NCI-H1436 (cell line): Measurements from ENCODE around the gene MAML3.

Experiments
- DNase-seq: peaks from one replicate; lab custom pipeline; 2025; lab: John Stamatoyannopoulos, UW

MAML3 gene

GRCh38 chr4:139899346-139899745 lies 254.6 kb downstream of the MAML3 start:
- DNase-seq = no peak

GRCh38 chr4:139898293-139898692 lies 255.7 kb downstream of the MAML3 start:
- DNase-seq = no peak

GRCh38 chr4:139896091-139896604 lies 257.8 kb downstream of the MAML3 start:
- DNase-seq = peak; percentile 35

- DNase-seq = no peak
Observed at GRCh38 chr4:139893801-139894200, 260.2 kb downstream of the MAML3 start.

GRCh38 chr4:139892973-139893736 lies 260.8 kb downstream of the MAML3 start:
- no peak for DNase-seq

GRCh38 chr4:139890816-139891215 lies 263.2 kb downstream of the MAML3 start:
- DNase-seq = no peak

- DNase-seq = no peak
Observed at GRCh38 chr4:139889901-139890300, 264.1 kb downstream of the MAML3 start.

GRCh38 chr4:139889264-139889663 lies 264.7 kb downstream of the MAML3 start:
- DNase-seq = no peak

- DNase-seq = no peak
Observed at GRCh38 chr4:139887962-139888735, 265.8 kb downstream of the MAML3 start.

GRCh38 chr4:139887376-139887802 lies 266.6 kb downstream of the MAML3 start:
- DNase-seq = no peak

- no peak for DNase-seq
Observed at GRCh38 chr4:139886798-139887197, 267.2 kb downstream of the MAML3 start.

- no peak for DNase-seq
Observed at GRCh38 chr4:139884438-139884837, 269.5 kb downstream of the MAML3 start.

GRCh38 chr4:139880841-139881240 lies 273.1 kb downstream of the MAML3 start:
- DNase-seq = no peak

- DNase-seq = no peak
Observed at GRCh38 chr4:139878050-139878449, 275.9 kb downstream of the MAML3 start.

- no peak for DNase-seq
Observed at GRCh38 chr4:139876337-139876941, 277.5 kb downstream of the MAML3 start.

- peak; percentile 85 for DNase-seq
Observed at GRCh38 chr4:139875411-139875825, 278.6 kb downstream of the MAML3 start.

GRCh38 chr4:139873111-139873860 lies 280.7 kb downstream of the MAML3 start:
- DNase-seq = no peak

- no peak for DNase-seq
Observed at GRCh38 chr4:139872274-139872673, 281.7 kb downstream of the MAML3 start.

- DNase-seq = no peak
Observed at GRCh38 chr4:139869810-139870209, 284.2 kb downstream of the MAML3 start.

GRCh38 chr4:139866276-139866962 lies 287.6 kb downstream of the MAML3 start:
- DNase-seq = no peak

- DNase-seq = no peak
Observed at GRCh38 chr4:139865537-139865936, 288.4 kb downstream of the MAML3 start.
